Mesothelial cell of epicardium (in vitro differentiated cells): ENCODE measurements around the gene OR52B4. TPM values are rescaled to one million over a fixed set of nuclear protein-coding genes. Genes with fewer than 3 reads are reported as not detected.

Source experiments
- total RNA-seq: library from RNA; stranded (reverse); gene quantifications from 3 replicates; pipeline ENCODE4 v1.2.1, GENCODE V29; 2021

The OR52B4 gene
- total RNA-seq, 1 donor from 2014 or later: not detected

Other genes with a start within 250 kb of the OR52B4 start
- 16.5 to 17.4 TPM (median 17.1 TPM) in 3 replicates for gene TRIM21, start 25.3 kb upstream of the OR52B4 start, total RNA-seq
- not detected in 3 replicates for gene OR52K2, start 80.9 kb upstream of the OR52B4 start, total RNA-seq
- gene OR52K1, start 114.3 kb upstream of the OR52B4 start, total RNA-seq: 0.07 TPM in 1 of 3 replicates, not detected in the others
- not detected in 3 replicates for gene OR52M1, start 176.8 kb upstream of the OR52B4 start, total RNA-seq
- gene OR52I2, start 213.4 kb upstream of the OR52B4 start, total RNA-seq: not detected in 3 replicates
- gene OR52I1, start 225.7 kb upstream of the OR52B4 start, total RNA-seq: not detected in 3 replicates
- gene TRIM68, start 239.8 kb upstream of the OR52B4 start, total RNA-seq: 20.2 to 23.3 TPM (median 21.4 TPM) in 3 replicates